ENCODE results near the gene KIAA1958. TPM values are rescaled to one million over a fixed set of nuclear protein-coding genes. Genes with fewer than 3 reads are reported as not detected.

The KIAA1958 gene
- total and polyA plus RNA-seq, 2 donors (not counting 1 experiment from before 2014, with no cell fraction given) = 2.4 to 15.3 TPM

- no peak overlapping the region for H3K27ac ChIP-seq (ENCODE audit: low read length in 2 of 2)
- H3K4me3 Mint-ChIP-seq = no peak overlapping the region
- 100% methylated on average over 4 of the region's 6 CpGs for WGBS (ENCODE audit: insufficient coverage)
- no peaks in the 10 kb centered on the region for H3K27me3 ChIP-seq (replicated peaks in 1 of 4; ENCODE audit: control extremely low read depth in 1 of 4, control insufficient read depth in 3 of 4, insufficient read depth in 4 of 4, low read length in 3 of 4)
- no peaks in the 10 kb centered on the region for H3K4me1 ChIP-seq (ENCODE audit: control insufficient read depth in 2 of 2, insufficient read depth in 2 of 2, low read length in 2 of 2)
- peaks cover 0 to 34% of the 10 kb centered on the region in 2 experiments for H3K36me3 ChIP-seq (replicated peaks in 1 of 2; ENCODE audit: control extremely low read depth in 1 of 2, control insufficient read depth in 1 of 2, extremely low read depth in 1 of 2, insufficient read depth in 2 of 2, low read length in 1 of 2)
- DNase-seq = no peak
- H4K20me1 ChIP-seq (ENCODE audit: control insufficient read depth, insufficient read depth, low read length, poor library complexity, severe bottlenecking) = no peaks in the 10 kb centered on the region
- H3K27ac Mint-ChIP-seq = no peak overlapping the region
- POLR2A ChIA-PET = no interaction called here
- H3K79me2 ChIP-seq (ENCODE audit: control insufficient read depth, insufficient read depth, low read length) = no peaks in the 10 kb centered on the region
- H3K9me3 Mint-ChIP-seq (ENCODE audit: insufficient read depth) = no peaks in the 10 kb centered on the region
- CTCF ChIA-PET = no interaction called here
- no peak overlapping the region for H3K4me3 ChIP-seq (ENCODE audit: control extremely low read depth in 1 of 5, extremely low read depth in 1 of 5, insufficient read depth in 1 of 5, low read depth in 2 of 5, low read length in 4 of 5)
- intact Hi-C loops (cut with micrococcal nuclease) = no loop called here
- H3K4me1 Mint-ChIP-seq = no peaks in the 10 kb centered on the region
- no peak overlapping the region for H3K4me2 ChIP-seq (replicated peaks; ENCODE audit: low read depth, low read length, poor library complexity, severe bottlenecking)
- H3K9ac ChIP-seq (ENCODE audit: low read length) = no peak overlapping the region
- no peaks in the 10 kb centered on the region for H3K9me3 ChIP-seq (ENCODE audit: control extremely low read depth in 1 of 3, control insufficient read depth in 2 of 3, insufficient read depth in 1 of 3, low read length in 2 of 3)
- no peak for ATAC-seq (ENCODE audit: low read depth)
- no peak overlapping the region for H2AFZ ChIP-seq (ENCODE audit: insufficient read depth, low read depth, low read length, poor library complexity, severe bottlenecking)
- no peaks in the 10 kb centered on the region for H3K27me3 Mint-ChIP-seq
- TF ChIP-seq EZH2 (IDR thresholded peaks at IDR 0.05; ENCODE audit: borderline replicate concordance, insufficient read depth, low read depth, low read length, poor library complexity, severe bottlenecking) = no peak
- no peak for TF ChIP-seq CTCF (IDR thresholded peaks at IDR 0.05)
Measured at GRCh38 chr9:112689161-112689740, 202.6 kb downstream of the KIAA1958 start.

GRCh38 chr9:112694706-112695555 is 208.3 kb downstream of the KIAA1958 start:
- no peaks in the 10 kb centered on the region for H3K27me3 Mint-ChIP-seq
- H3K27ac Mint-ChIP-seq = no peak overlapping the region
- H3K4me3 Mint-ChIP-seq = no peak overlapping the region
- Histone ChIP-seq H3K4me1 (ENCODE audit: control insufficient read depth in 2 of 2, insufficient read depth in 2 of 2, low read length in 2 of 2) (no peaks in the 10 kb centered on the region), H2AFZ (ENCODE audit: insufficient read depth, low read depth, low read length, poor library complexity, severe bottlenecking) (no peak overlapping the region), H3K9me3 (ENCODE audit: control extremely low read depth in 1 of 3, control insufficient read depth in 2 of 3, insufficient read depth in 1 of 3, low read length in 2 of 3) (no peaks in the 10 kb centered on the region), H3K27ac (ENCODE audit: low read length in 2 of 2) (no peak overlapping the region), H3K27me3 (replicated peaks in 1 of 4; ENCODE audit: control extremely low read depth in 1 of 4, control insufficient read depth in 3 of 4, insufficient read depth in 4 of 4, low read length in 3 of 4) (no peaks in the 10 kb centered on the region), H3K4me3 (ENCODE audit: control extremely low read depth in 1 of 5, extremely low read depth in 1 of 5, insufficient read depth in 1 of 5, low read depth in 2 of 5, low read length in 4 of 5) (no peak overlapping the region), H3K4me2 (replicated peaks; ENCODE audit: low read depth, low read length, poor library complexity, severe bottlenecking) (no peak overlapping the region), H3K36me3 (replicated peaks in 1 of 2; ENCODE audit: control extremely low read depth in 1 of 2, control insufficient read depth in 1 of 2, extremely low read depth in 1 of 2, insufficient read depth in 2 of 2, low read length in 1 of 2) (peaks cover 3 to 26% of the 10 kb centered on the region in 2 experiments), H3K9ac (ENCODE audit: low read length) (no peak overlapping the region), H3K79me2 (ENCODE audit: control insufficient read depth, insufficient read depth, low read length) (peaks cover 8% of the 10 kb centered on the region), H4K20me1 (ENCODE audit: control insufficient read depth, insufficient read depth, low read length, poor library complexity, severe bottlenecking) (no peaks in the 10 kb centered on the region)
- DNase-seq = no peak
- POLR2A ChIA-PET = no interaction called here
- no peak for TF ChIP-seq CTCF (IDR thresholded peaks at IDR 0.05)
- no peak for TF ChIP-seq EZH2 (IDR thresholded peaks at IDR 0.05; ENCODE audit: borderline replicate concordance, insufficient read depth, low read depth, low read length, poor library complexity, severe bottlenecking)
- CTCF ChIA-PET = no interaction called here
- intact Hi-C loops (cut with micrococcal nuclease) = no loop called here
- H3K9me3 Mint-ChIP-seq (ENCODE audit: insufficient read depth) = no peaks in the 10 kb centered on the region
- no CpG with 5 or more reads among the region's 4 CpGs for WGBS (ENCODE audit: insufficient coverage)
- H3K4me1 Mint-ChIP-seq = peaks cover 2% of the 10 kb centered on the region
- ATAC-seq (ENCODE audit: low read depth) = no peak
